Skin epidermis (tissue), 12 donors: Measurements from ENCODE around the gene CEP131.

Experiments
- H3K27ac ChIP-seq, 21 experiments: fragments of 200-600 bp; sonication (generic) in 11 of 21; one replicate each; pipeline ENCODE4 v1.5.0; 2020; ENCODE audit warnings: mild to moderate bottlenecking in 3 of 21, inconsistent platforms in 2 of 21, moderate library complexity in 2 of 21
- H3K4me3 ChIP-seq, 7 experiments: fragments of 200-600 bp; sonication (generic) in 2 of 7; one replicate each; pipeline ENCODE4 v1.5.0; 2020; ENCODE audit warnings: inconsistent platforms in 2 of 7, mild to moderate bottlenecking in 2 of 7, moderate library complexity in 1 of 7

The CEP131 gene

DNA sequence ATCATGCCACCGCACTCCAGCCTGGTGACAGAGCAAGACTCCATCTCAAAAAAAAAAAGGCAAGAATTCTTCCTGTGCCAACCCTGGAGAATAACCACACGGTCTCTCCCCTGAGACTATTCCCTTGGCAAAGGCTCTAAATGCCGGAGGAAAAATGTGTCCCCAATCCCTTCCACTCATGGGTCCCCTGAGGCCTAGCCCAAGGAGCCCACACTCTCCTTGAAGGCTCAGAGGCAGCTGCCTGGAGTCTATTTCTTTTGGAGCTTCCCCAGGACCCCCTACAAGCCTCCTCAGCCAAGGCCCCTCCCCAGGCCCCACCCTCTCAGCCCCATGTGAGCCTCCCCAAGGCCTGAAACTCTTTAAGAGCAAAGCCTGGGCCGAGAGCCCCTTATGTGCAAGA lies 16.6 kb downstream of the CEP131 start:
- no peak overlapping the region for H3K27ac ChIP-seq
- no peak overlapping the region for H3K4me3 ChIP-seq

- H3K27ac ChIP-seq: no peak overlapping the region
- H3K4me3 ChIP-seq: no peak overlapping the region
These were observed 18.2 kb downstream of the CEP131 start for GRCh38 chr17:81204578-81204977.

DNA sequence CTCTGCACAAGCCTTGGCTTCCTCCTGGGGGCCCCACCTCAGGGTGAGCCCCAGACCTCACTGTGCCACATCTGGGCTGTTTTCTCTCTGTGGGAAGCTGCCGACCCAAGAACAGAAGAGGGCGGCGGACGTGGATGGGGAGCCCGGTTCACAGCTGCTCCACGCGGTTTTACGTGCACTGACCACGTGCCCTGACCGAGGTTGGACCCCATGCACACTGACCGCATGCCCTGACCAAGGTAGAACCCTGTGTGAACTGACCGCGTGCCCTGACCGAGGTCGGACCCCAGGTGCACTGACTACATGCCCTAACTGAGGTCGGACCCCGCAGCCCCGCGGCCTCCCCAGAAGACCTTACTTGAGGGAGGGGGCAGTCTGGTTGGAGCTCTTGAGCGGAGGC lies 19.6 kb downstream of the CEP131 start:
- no peak overlapping the region for H3K27ac ChIP-seq
- H3K4me3 ChIP-seq: no peak overlapping the region

GRCh38 chr17:81202318-81202717 lies 20.4 kb downstream of the CEP131 start:
- no peak overlapping the region for H3K27ac ChIP-seq
- no peak overlapping the region for H3K4me3 ChIP-seq

GRCh38 chr17:81200695-81201580 lies 21.8 kb downstream of the CEP131 start:
- no peak overlapping the region for H3K27ac ChIP-seq
- H3K4me3 ChIP-seq: no peak overlapping the region

DNA sequence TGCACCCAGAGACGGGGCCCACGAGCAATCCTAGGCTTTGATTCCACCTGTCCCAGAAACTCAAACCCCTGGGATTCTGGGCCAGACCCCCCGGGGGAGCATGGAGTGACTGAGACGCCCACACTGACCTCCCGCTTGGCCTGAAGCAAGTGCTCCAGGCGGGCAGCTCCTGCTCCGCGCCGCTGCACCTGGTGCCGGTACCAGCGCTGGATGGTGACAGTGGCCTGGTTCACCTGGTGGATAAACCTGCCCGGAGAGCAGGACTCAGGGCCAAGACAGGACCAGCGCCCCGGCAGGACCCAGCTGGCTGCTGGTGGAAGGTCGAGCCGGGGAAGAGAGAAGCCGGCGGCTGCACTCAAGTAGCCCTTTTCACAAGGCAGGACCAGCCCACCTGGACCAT lies 22.6 kb downstream of the CEP131 start:
- no peak overlapping the region for H3K27ac ChIP-seq
- H3K4me3 ChIP-seq: no peak overlapping the region

DNA sequence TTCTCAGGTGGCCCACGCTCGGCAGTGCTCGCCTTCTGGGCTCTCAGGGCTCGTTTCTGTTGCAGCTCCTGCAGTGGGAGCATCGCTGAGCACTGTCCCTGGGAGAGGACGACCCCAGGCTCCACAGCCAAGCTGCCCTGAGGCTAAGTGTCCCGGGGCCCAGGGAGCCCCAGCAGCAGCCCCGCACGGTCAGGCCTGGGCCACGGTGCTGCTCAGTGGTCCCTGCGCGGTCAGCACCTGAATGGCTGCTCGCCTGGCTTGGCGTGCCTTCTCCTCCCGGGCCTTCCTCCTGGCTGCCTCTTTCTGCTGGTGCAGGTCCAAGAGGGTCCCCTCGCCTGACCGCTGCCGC lies 23.3 kb downstream of the CEP131 start:
- no peak overlapping the region for H3K4me3 ChIP-seq
- no peak overlapping the region for H3K27ac ChIP-seq

GRCh38 chr17:81198826-81199481 lies 23.8 kb downstream of the CEP131 start:
- no peak overlapping the region for H3K27ac ChIP-seq
- H3K4me3 ChIP-seq: no peak overlapping the region

DNA sequence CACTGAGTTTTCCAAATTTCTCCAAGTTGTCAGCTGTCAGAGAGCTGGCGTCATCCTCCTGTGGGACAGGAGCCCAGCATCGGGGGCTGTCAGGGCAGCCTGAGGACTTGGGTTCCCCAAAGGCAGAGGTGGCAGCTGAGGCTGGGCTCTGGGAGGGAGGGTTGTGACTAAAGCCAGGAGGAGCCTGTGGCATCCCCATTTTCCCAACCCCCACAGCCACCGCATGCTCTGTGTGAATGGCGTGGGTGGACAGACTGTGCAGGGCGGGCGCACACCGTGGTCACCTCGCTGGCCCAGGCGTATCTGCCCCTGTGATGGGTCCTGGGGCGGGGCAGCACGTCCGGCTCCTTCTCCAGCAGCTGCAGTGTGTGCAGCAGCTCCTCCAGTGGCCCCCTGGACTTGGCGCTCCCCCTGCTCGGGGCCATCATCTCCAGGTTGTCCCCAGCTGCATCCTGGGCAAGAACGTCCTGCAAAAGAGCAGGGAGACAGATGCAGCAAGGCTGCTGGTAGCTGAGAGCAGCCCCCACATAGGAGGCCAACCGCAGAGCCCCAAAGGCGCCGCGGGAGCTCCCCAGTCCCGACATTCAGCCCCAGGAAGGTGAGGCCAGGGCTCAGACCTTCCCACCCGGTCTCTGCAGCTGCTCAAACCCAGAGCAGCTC lies 24.8 kb downstream of the CEP131 start:
- Histone ChIP-seq H3K27ac (no peak overlapping the region), H3K4me3 (no peak overlapping the region)

GRCh38 chr17:81197409-81197795 lies 25.4 kb downstream of the CEP131 start:
- no peak overlapping the region for H3K27ac ChIP-seq

GRCh38 chr17:81196505-81197408 lies 26.0 kb downstream of the CEP131 start:
- no peak overlapping the region for H3K27ac ChIP-seq
- no peak overlapping the region for H3K4me3 ChIP-seq

More at GRCh38 chr17:81197409-81197795, 25.4 kb downstream of the CEP131 start:
- H3K4me3 ChIP-seq: no peak overlapping the region

DNA sequence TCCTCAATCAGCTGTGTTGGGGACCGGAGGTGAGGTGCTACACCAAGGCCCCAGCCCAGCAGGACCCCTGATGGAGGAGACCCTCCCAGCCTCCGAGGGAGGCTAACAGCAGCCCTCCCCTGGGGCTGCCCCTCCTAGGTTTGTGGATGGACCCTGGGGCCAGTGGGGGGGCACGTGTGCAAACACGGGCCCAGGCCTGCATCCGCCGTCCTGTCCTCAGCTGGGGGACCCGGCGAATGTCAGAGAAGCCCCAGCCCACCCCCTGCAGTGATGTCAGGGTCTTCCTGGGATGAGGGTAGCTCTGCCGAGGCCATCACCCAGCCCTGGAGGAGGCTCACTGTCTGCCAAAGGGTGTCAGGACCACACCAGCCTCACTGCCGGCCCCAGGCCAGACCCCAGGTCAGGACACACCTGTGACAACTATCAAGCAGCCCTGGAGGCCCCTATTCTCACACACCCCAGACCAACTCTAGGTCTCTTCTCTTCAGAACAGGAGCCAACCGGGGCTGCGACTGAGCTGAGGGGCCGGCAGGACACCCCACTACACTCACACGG lies 26.7 kb downstream of the CEP131 start:
- no peak overlapping the region for H3K27ac ChIP-seq
- H3K4me3 ChIP-seq: no peak overlapping the region

DNA sequence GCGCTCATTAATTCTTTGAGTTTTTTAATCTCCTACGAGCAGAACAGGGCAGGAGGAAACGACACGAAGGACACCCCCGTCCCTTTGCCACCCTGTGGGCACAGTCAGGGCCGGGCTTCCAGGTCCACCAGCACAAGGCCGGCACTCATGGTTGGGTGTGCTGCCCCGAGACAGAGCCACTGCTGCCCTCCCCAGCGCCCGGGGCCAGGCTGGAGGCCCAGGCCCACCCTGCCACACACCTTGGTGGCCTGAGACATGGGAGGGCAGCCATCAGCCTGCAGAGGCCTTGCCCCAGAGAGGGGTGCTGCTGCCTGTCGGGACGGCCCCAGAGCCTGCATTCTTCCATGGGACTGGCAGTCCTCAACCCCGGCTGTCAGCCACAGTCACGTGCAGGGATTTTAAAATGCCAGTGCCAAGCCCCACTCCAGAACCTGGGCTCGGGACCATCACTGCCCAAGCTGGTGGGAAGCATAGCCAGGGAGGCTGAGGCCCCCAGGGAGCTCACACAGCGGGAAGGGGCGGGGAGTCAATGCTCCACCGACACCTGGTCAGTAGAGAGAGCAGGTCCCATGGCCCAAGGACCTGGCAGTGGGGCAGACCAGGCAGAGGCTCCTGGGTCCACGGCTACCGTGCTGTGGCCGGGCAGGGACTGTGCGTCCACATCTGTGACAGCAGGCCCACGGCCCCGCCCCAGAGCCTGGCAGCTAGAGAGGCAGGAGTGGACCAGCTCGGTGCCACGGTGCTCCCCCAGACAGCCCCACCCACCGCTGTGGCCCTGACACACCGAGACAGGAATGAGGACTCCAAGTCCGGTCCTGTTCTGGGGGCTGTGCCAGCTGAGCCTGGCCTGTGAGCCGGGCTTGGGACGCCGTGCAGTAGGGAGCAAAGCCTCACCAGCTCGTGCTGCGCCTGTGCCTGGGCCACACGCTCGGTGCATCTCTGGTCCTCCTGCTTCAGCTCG lies 27.5 kb downstream of the CEP131 start:
- Histone ChIP-seq H3K27ac (no peak overlapping the region), H3K4me3 (no peak overlapping the region)

DNA sequence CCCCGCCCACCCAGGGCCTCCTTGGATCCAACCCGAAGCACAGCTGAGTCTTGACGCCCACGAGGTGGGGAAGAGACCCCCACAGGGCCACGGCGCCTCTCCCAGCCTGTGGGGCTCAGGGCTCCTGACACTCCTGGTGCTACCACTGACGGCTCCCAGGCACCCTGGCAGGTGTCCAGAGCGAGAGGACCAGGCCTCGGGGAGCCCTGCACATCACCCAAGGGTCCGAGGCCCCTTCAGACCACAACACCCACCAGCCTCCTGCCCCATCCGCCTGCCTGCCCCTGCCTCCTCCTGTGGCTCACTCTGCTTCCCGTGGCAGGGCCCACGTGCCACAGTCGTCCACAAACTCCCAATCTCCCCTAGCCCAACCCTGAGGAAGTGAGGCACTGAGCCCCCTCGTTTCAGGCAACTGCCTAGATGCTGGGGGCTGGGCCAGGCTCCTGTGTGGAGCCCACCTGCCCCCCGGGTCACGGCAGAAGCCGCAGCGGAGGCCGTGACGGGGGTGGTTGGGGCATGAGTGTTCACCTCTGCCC lies 28.5 kb downstream of the CEP131 start:
- H3K27ac ChIP-seq: no peak overlapping the region
- no peak overlapping the region for H3K4me3 ChIP-seq

GRCh38 chr17:81193470-81194224 lies 29.1 kb downstream of the CEP131 start:
- Histone ChIP-seq H3K4me3 (no peak overlapping the region), H3K27ac (no peak overlapping the region)

GRCh38 chr17:81193051-81193410 lies 29.7 kb downstream of the CEP131 start:
- no peak overlapping the region for H3K4me3 ChIP-seq

GRCh38 chr17:81192386-81193050 lies 30.2 kb downstream of the CEP131 start:
- Histone ChIP-seq H3K27ac (no peak overlapping the region), H3K4me3 (no peak overlapping the region)

More at GRCh38 chr17:81193051-81193410, 29.7 kb downstream of the CEP131 start:
- no peak overlapping the region for H3K27ac ChIP-seq
